GM12878 (cell line): ENCODE results near the gene OTUD5.

ENCODE experiments used
- CTCF ChIP-seq, 3 experiments: IDR thresholded peaks in 2 of 3; conservative IDR thresholded peaks in 1 of 3; 2 replicates each; pipeline ENCODE4 v1.5.1; 2011; ENCODE audit warnings: low read depth in 3 of 3, low read length in 3 of 3, mild to moderate bottlenecking in 3 of 3, control low read depth in 2 of 3, moderate library complexity in 2 of 3, inconsistent platforms in 1 of 3, mixed read lengths in 1 of 3; ENCODE audit not compliant: control insufficient read depth in 2 of 3, insufficient read depth in 1 of 3; ENCODE audit errors: extremely low read depth in 1 of 3
- EZH2 ChIP-seq: IDR thresholded peaks from 2 replicates; pipeline ENCODE4 v1.6.1; 2012; ENCODE audit warnings: low read depth, mild to moderate bottlenecking, control low read depth, inconsistent platforms, low read length, borderline replicate concordance; ENCODE audit not compliant: control insufficient read depth
- KDM1A ChIP-seq: fragments of 200-600 bp; sonication (generic); IDR thresholded peaks from 2 replicates; pipeline ENCODE4 v1.6.1; 2016; ENCODE audit warnings: borderline replicate concordance
- MXI1 ChIP-seq: fragments of 150-350 bp; IDR thresholded peaks from 2 replicates; pipeline ENCODE4 v1.6.1; 2011; ENCODE audit warnings: low read depth, mild to moderate bottlenecking, inconsistent platforms, low read length, improper control_type of control experiment
- NR2C2 ChIP-seq: IDR thresholded peaks from 2 replicates; pipeline ENCODE4 v1.6.1; 2011; ENCODE audit warnings: borderline replicate concordance, low read depth; ENCODE audit not compliant: control insufficient read depth, insufficient read length
- POLR2AphosphoS5 ChIP-seq: IDR thresholded peaks from 2 replicates; pipeline ENCODE4 v1.6.1; 2011; ENCODE audit warnings: mild to moderate bottlenecking, low read length, inconsistent platforms
- TAF1 ChIP-seq: IDR thresholded peaks from 2 replicates; pipeline ENCODE4 v1.6.1; 2011; ENCODE audit warnings: mild to moderate bottlenecking, low read depth, low read length, borderline replicate concordance
- USF2 ChIP-seq: IDR thresholded peaks from 2 replicates; pipeline ENCODE4 v1.6.1; 2011; ENCODE audit warnings: low read depth, low read length, improper control_type of control experiment, borderline replicate concordance
- ZNF274 ChIP-seq: IDR thresholded peaks from one replicate; pipeline ENCODE4 v1.8.0; 2011; ENCODE audit not compliant: insufficient read length, insufficient read depth

- no peak for TF ChIP-seq TAF1
- TF ChIP-seq EZH2 = no peak
- no peak for TF ChIP-seq CTCF (IDR thresholded peaks at IDR 0.05 in 2 of 3, conservative IDR thresholded peaks at IDR 0.05 in 1 of 3; ENCODE audit: control insufficient read depth in 2 of 3, extremely low read depth in 1 of 3, insufficient read depth in 1 of 3, low read depth in 3 of 3, low read length in 3 of 3)
- no peak for TF ChIP-seq KDM1A
- no peak for TF ChIP-seq NR2C2
- no peak for TF ChIP-seq ZNF274
- no peak for TF ChIP-seq POLR2AphosphoS5
- no peak for TF ChIP-seq MXI1
- no peak for TF ChIP-seq USF2
Observed at GRCh38 chrX:49003696-49004095, 46.3 kb upstream of the OTUD5 start.
